HCT116 (cell line): Measurements from ENCODE around the gene MACF1. TPM values are rescaled to one million over a fixed set of nuclear protein-coding genes. Genes with fewer than 3 reads are reported as not detected.

Experiments used
- ATAC-seq: fragments of 200-7000 bp; cut with Tn5 transposase; 2 replicates; pipeline ENCODE4 v1.9.1; 2020; ENCODE audit warnings: mild to moderate bottlenecking, moderate library complexity
- BruUV-seq: library from RNA; stranded (reverse); fragments of 400-500 nt; replicated peaks from 2 replicates; lab custom pipeline; 2021; lab: Mats Ljungman, UMichigan
- CTCF ChIA-PET: fragments of 300-600 bp; sonication (Branson Sonifier 250); formaldehyde crosslinking; loops from one replicate; lab custom pipeline; 2021; ENCODE audit warnings: antibody characterized with exemption; lab: Charles Lee
- POLR2A ChIA-PET: fragments of 300-600, 350-600 bp; sonication (Branson Sonifier 250); formaldehyde crosslinking; loops from one replicate; lab custom pipeline; 2021; ENCODE audit warnings: antibody characterized with exemption; lab: Charles Lee
- RAD21 ChIA-PET, 2 experiments: fragments of 300-600 bp; sonication (Branson Sonifier 250); formaldehyde crosslinking; loops; one replicate each; lab custom pipeline; 2023; ENCODE audit warnings: low total read pairs in 2 of 2; ENCODE audit not compliant: uncharacterized antibody in 2 of 2, unreplicated experiment in 2 of 2, low non-redundant PET in 1 of 2; lab: Charles Lee
- DNase-seq: peaks from one replicate; pipeline ENCODE4 v3.0.0-alpha.2; 2010; ENCODE audit warnings: low read depth, low spot score
- H2AFZ ChIP-seq: fragments of 200-600 bp; shearing (Covaris generic), sonication (generic); 2 replicates; pipeline ENCODE4 v1.6.1; 2017; ENCODE audit warnings: low read depth, mixed run types, mixed read lengths, antibody characterized with exemption, low read length; ENCODE audit not compliant: poor library complexity, severe bottlenecking
- H3K27ac ChIP-seq: 2 replicates; pipeline ENCODE4 v1.5.1; 2012; ENCODE audit warnings: low read depth, low read length
- H3K27me3 ChIP-seq: fragments of 200-600 bp; sonication (generic); 2 replicates; pipeline ENCODE4 v1.6.1; 2016; ENCODE audit warnings: mixed run types, low read length, mixed read lengths; ENCODE audit not compliant: insufficient read depth
- H3K36me3 ChIP-seq, 2 experiments: fragments of 200-500 bp in 1 of 2; fragments of 200-600 bp in 1 of 2; sonication (Bioruptor generic) in 1 of 2; sonication (generic) in 1 of 2; 2 replicates each; pipeline versions ENCODE4 v1.5.1 to v1.6.1; 2014 to 2016; ENCODE audit warnings: low read length in 2 of 2, inconsistent platforms in 1 of 2, mixed read lengths in 1 of 2, mixed run types in 1 of 2; ENCODE audit not compliant: insufficient read depth in 2 of 2, control insufficient read depth in 1 of 2
- H3K4me1 ChIP-seq, 2 experiments: fragments of 200-600 bp in 1 of 2; sonication (generic) in 1 of 2; 2 replicates each; pipeline versions ENCODE4 v1.5.1 to v1.6.1; 2012 to 2017; ENCODE audit warnings: low read length in 2 of 2, inconsistent platforms in 1 of 2, mild to moderate bottlenecking in 1 of 2, mixed read lengths in 1 of 2, mixed run types in 1 of 2, moderate library complexity in 1 of 2; ENCODE audit not compliant: insufficient read depth in 2 of 2, control insufficient read depth in 1 of 2
- H3K4me2 ChIP-seq: fragments of 200-600 bp; sonication (generic); 2 replicates; pipeline ENCODE4 v1.6.1; 2017; ENCODE audit warnings: mixed run types, low read length, mixed read lengths
- H3K4me3 ChIP-seq, 2 experiments: fragments of 200-600 bp in 1 of 2; sonication (generic) in 1 of 2; replicated peaks in 1 of 2; 2 replicates each; pipeline ENCODE4 v1.5.1; 2011 to 2016; ENCODE audit warnings: low read length in 2 of 2, control low read depth in 1 of 2, low read depth in 1 of 2, mild to moderate bottlenecking in 1 of 2, mixed read lengths in 1 of 2, mixed run types in 1 of 2
- H3K79me2 ChIP-seq: fragments of 200-600 bp; sonication (generic); 2 replicates; pipeline ENCODE4 v1.6.1; 2017; ENCODE audit warnings: mild to moderate bottlenecking, mixed run types, low read length, moderate library complexity, mixed read lengths; ENCODE audit not compliant: insufficient read depth
- H3K9ac ChIP-seq: fragments of 200-600 bp; sonication (generic); 2 replicates; pipeline ENCODE4 v1.6.1; 2016; ENCODE audit warnings: low read length, mixed read lengths
- H3K9me2 ChIP-seq: fragments of 200-600 bp; sonication (generic), shearing (Covaris generic); 2 replicates; pipeline ENCODE4 v1.6.1; 2017; ENCODE audit warnings: mixed run types, mild to moderate bottlenecking, moderate library complexity; ENCODE audit not compliant: insufficient read depth
- H3K9me3 ChIP-seq, 2 experiments: fragments of 200-500 bp in 1 of 2; fragments of 200-600 bp in 1 of 2; sonication (Bioruptor generic) in 1 of 2; sonication (generic) in 1 of 2; 2 replicates each; pipeline ENCODE4 v1.6.1; 2014 to 2017; ENCODE audit warnings: low read length in 2 of 2, mixed read lengths in 2 of 2, inconsistent platforms in 1 of 2, low read depth in 1 of 2, mild to moderate bottlenecking in 1 of 2, mixed run types in 1 of 2, moderate library complexity in 1 of 2; ENCODE audit not compliant: control insufficient read depth in 1 of 2, insufficient read depth in 1 of 2
- H4K20me1 ChIP-seq: fragments of 200-600 bp; sonication (generic), shearing (Covaris generic); 2 replicates; pipeline ENCODE4 v1.6.1; 2017; ENCODE audit warnings: mixed run types, mild to moderate bottlenecking, moderate library complexity; ENCODE audit not compliant: insufficient read depth
- CBX3 ChIP-seq: IDR thresholded peaks from 2 replicates; pipeline ENCODE4 v1.6.1; 2012; ENCODE audit warnings: low read depth
- CEBPB ChIP-seq: IDR thresholded peaks from 2 replicates; pipeline ENCODE4 v1.6.1; 2012; ENCODE audit warnings: low read depth
- EGR1 ChIP-seq: IDR thresholded peaks from 2 replicates; pipeline ENCODE4 v1.6.1; 2012; ENCODE audit warnings: low read depth
- ELF1 ChIP-seq: IDR thresholded peaks from 2 replicates; pipeline ENCODE4 v1.6.1; 2012; ENCODE audit warnings: low read depth, borderline replicate concordance
- EZH2 ChIP-seq: fragments of 200-600 bp; sonication (generic); IDR thresholded peaks from 2 replicates; pipeline ENCODE4 v1.6.1; 2017; ENCODE audit warnings: antibody characterized with exemption, mixed run types
- EZH2phosphoT487 ChIP-seq: fragments of 200-600 bp; IDR thresholded peaks from 2 replicates; pipeline ENCODE4 v1.6.1; 2018; ENCODE audit warnings: antibody characterized with exemption, borderline replicate concordance
- FOSL1 ChIP-seq: IDR thresholded peaks from 2 replicates; pipeline ENCODE4 v1.6.1; 2012; ENCODE audit warnings: low read depth
- JUND ChIP-seq: IDR thresholded peaks from 2 replicates; pipeline ENCODE4 v1.6.1; 2012
- POLR2A ChIP-seq: IDR thresholded peaks from 2 replicates; pipeline ENCODE4 v1.7.0; 2011; ENCODE audit warnings: borderline replicate concordance; ENCODE audit not compliant: insufficient read depth, insufficient read length; ENCODE audit errors: extremely low read depth
- SIN3A ChIP-seq: IDR thresholded peaks from 2 replicates; pipeline ENCODE4 v1.6.1; 2012; ENCODE audit warnings: low read depth
- SP1 ChIP-seq: IDR thresholded peaks from 2 replicates; pipeline ENCODE4 v1.6.1; 2012; ENCODE audit warnings: low read depth
- SRF ChIP-seq: IDR thresholded peaks from 2 replicates; pipeline ENCODE4 v1.6.1; 2012; ENCODE audit warnings: low read depth
- YY1 ChIP-seq: IDR thresholded peaks from 2 replicates; pipeline ENCODE4 v1.6.1; 2011; ENCODE audit warnings: low read length, low read depth, moderate library complexity, mild to moderate bottlenecking; ENCODE audit not compliant: insufficient replicate concordance; ENCODE audit errors: extremely low read depth
- ZNF274 ChIP-seq: fragments of 200-500 bp; sonication (Bioruptor generic); IDR thresholded peaks from 2 replicates; pipeline ENCODE4 v1.6.1; 2014; ENCODE audit warnings: mild to moderate bottlenecking, low read depth, low read length, inconsistent platforms
- intact Hi-C: fragments of 100-400 bp; cut with micrococcal nuclease; formaldehyde crosslinking; loops from 2 replicates; pipeline ENCODE4 v1.10.0; 2022
- total RNA-seq: library from RNA; stranded (reverse); gene quantifications from one replicate; pipeline ENCODE4 v1.2.1, GENCODE V29; 2021; ENCODE audit not compliant: unreplicated experiment
- TF ChIP-seq, protein P1 (sequence below): IDR thresholded peaks from 2 replicates; pipeline ENCODE4 v1.6.1; 2012
- TF ChIP-seq, protein P2 (sequence below): IDR thresholded peaks from 2 replicates; pipeline ENCODE4 v1.6.1; 2011; ENCODE audit warnings: mild to moderate bottlenecking, low read length, moderate library complexity; ENCODE audit not compliant: insufficient replicate concordance; ENCODE audit errors: extremely low read depth
- TF ChIP-seq, protein P3 (sequence below), 3 experiments: fragments of 200-600 bp in 1 of 3; sonication (generic) in 1 of 3; IDR thresholded peaks in 2 of 3; conservative IDR thresholded peaks in 1 of 3; 2 replicates each; pipeline ENCODE4 v1.5.1; 2012 to 2017; ENCODE audit warnings: low read depth in 2 of 3, low read length in 2 of 3, antibody characterized with exemption in 1 of 3, borderline replicate concordance in 1 of 3, control low read depth in 1 of 3, mild to moderate bottlenecking in 1 of 3, mixed read lengths in 1 of 3, mixed run types in 1 of 3, moderate library complexity in 1 of 3; ENCODE audit not compliant: insufficient read depth in 1 of 3
- TF ChIP-seq, protein P4 (sequence below): IDR thresholded peaks from 2 replicates; pipeline ENCODE4 v1.6.1; 2012
- TF ChIP-seq, protein P5 (sequence below): IDR thresholded peaks from 2 replicates; pipeline ENCODE4 v1.6.1; 2012; ENCODE audit warnings: low read depth

The MACF1 gene
- total RNA-seq, 1 experiment from 2014 or later, result 146 TPM

DNA sequence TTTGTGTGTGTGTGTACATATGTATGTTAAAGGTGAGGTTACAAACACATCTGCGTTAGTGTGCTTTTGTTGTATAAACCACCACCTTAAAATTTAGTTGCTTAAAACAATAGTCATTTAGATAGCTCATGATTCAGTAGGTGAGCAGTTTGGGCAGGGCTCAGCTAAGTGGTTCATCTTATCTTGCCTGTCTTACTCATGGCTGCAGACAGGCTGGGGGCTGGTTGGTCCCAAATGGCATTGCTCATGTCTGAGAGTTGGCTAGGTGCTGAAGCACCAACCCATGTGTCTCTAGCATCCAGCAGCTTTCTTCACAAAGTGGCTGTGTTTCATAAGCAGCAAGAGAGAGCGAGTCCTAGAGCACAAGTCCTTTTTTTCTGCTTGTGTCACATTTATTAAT is 91.4 kb downstream of the MACF1 start:
- DNase-seq, result no peak
- peaks cover 0 to 5% of the 10 kb centered on the region in 2 experiments; a peak in 1 of 4 replicates for H3K36me3 ChIP-seq
- no peak overlapping the region for H2AFZ ChIP-seq
- H3K9me3 ChIP-seq, result no peaks in the 10 kb centered on the region
- CTCF ChIA-PET, result no interaction called here
- no peaks in the 10 kb centered on the region for H3K9me2 ChIP-seq
- H3K27me3 ChIP-seq, result no peaks in the 10 kb centered on the region
- TF ChIP-seq ZNF274 (no peak), EGR1 (no peak), ELF1 (no peak), YY1 (no peak), FOSL1 (no peak), POLR2A (no peak), SP1 (no peak), SRF (no peak), CBX3 (no peak), SIN3A (no peak), EZH2 (no peak), JUND (no peak), CEBPB (no peak), EZH2phosphoT487 (no peak)
- TF ChIP-seq, protein P1, sequence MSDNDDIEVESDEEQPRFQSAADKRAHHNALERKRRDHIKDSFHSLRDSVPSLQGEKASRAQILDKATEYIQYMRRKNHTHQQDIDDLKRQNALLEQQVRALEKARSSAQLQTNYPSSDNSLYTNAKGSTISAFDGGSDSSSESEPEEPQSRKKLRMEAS, result no peak
- TF ChIP-seq, protein P2, sequence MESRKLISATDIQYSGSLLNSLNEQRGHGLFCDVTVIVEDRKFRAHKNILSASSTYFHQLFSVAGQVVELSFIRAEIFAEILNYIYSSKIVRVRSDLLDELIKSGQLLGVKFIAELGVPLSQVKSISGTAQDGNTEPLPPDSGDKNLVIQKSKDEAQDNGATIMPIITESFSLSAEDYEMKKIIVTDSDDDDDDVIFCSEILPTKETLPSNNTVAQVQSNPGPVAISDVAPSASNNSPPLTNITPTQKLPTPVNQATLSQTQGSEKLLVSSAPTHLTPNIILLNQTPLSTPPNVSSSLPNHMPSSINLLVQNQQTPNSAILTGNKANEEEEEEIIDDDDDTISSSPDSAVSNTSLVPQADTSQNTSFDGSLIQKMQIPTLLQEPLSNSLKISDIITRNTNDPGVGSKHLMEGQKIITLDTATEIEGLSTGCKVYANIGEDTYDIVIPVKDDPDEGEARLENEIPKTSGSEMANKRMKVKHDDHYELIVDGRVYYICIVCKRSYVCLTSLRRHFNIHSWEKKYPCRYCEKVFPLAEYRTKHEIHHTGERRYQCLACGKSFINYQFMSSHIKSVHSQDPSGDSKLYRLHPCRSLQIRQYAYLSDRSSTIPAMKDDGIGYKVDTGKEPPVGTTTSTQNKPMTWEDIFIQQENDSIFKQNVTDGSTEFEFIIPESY, result no peak
- TF ChIP-seq, protein P3, sequence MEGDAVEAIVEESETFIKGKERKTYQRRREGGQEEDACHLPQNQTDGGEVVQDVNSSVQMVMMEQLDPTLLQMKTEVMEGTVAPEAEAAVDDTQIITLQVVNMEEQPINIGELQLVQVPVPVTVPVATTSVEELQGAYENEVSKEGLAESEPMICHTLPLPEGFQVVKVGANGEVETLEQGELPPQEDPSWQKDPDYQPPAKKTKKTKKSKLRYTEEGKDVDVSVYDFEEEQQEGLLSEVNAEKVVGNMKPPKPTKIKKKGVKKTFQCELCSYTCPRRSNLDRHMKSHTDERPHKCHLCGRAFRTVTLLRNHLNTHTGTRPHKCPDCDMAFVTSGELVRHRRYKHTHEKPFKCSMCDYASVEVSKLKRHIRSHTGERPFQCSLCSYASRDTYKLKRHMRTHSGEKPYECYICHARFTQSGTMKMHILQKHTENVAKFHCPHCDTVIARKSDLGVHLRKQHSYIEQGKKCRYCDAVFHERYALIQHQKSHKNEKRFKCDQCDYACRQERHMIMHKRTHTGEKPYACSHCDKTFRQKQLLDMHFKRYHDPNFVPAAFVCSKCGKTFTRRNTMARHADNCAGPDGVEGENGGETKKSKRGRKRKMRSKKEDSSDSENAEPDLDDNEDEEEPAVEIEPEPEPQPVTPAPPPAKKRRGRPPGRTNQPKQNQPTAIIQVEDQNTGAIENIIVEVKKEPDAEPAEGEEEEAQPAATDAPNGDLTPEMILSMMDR (IDR thresholded peaks at IDR 0.05 in 2 of 3, conservative IDR thresholded peaks at IDR 0.05 in 1 of 3; ENCODE audit: borderline replicate concordance in 1 of 3, insufficient read depth in 1 of 3, low read depth in 2 of 3, low read length in 2 of 3), result no peak
- TF ChIP-seq, protein P4, sequence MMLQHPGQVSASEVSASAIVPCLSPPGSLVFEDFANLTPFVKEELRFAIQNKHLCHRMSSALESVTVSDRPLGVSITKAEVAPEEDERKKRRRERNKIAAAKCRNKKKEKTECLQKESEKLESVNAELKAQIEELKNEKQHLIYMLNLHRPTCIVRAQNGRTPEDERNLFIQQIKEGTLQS, result no peak
- TF ChIP-seq, protein P5, sequence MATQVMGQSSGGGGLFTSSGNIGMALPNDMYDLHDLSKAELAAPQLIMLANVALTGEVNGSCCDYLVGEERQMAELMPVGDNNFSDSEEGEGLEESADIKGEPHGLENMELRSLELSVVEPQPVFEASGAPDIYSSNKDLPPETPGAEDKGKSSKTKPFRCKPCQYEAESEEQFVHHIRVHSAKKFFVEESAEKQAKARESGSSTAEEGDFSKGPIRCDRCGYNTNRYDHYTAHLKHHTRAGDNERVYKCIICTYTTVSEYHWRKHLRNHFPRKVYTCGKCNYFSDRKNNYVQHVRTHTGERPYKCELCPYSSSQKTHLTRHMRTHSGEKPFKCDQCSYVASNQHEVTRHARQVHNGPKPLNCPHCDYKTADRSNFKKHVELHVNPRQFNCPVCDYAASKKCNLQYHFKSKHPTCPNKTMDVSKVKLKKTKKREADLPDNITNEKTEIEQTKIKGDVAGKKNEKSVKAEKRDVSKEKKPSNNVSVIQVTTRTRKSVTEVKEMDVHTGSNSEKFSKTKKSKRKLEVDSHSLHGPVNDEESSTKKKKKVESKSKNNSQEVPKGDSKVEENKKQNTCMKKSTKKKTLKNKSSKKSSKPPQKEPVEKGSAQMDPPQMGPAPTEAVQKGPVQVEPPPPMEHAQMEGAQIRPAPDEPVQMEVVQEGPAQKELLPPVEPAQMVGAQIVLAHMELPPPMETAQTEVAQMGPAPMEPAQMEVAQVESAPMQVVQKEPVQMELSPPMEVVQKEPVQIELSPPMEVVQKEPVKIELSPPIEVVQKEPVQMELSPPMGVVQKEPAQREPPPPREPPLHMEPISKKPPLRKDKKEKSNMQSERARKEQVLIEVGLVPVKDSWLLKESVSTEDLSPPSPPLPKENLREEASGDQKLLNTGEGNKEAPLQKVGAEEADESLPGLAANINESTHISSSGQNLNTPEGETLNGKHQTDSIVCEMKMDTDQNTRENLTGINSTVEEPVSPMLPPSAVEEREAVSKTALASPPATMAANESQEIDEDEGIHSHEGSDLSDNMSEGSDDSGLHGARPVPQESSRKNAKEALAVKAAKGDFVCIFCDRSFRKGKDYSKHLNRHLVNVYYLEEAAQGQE, result no peak
- TF ChIP-seq, all 23 proteins: peak for 0
- RAD21 ChIA-PET, result no interaction called here
- Histone ChIP-seq H4K20me1 (no peaks in the 10 kb centered on the region), H3K4me3 (no peak overlapping the region), H3K9ac (no peak overlapping the region), H3K79me2 (no peaks in the 10 kb centered on the region), H3K27ac (no peak overlapping the region), H3K4me1 (no peaks in the 10 kb centered on the region), H3K4me2 (no peak overlapping the region)
- POLR2A ChIA-PET, result no interaction called here
- BruUV-seq, result no TSS peak
- no peak; the same call in 1 of the 2 replicates for ATAC-seq
- intact Hi-C loops, result no loop called here
